ENCODE results near the gene KRT2.

Gene KRT2

DNA sequence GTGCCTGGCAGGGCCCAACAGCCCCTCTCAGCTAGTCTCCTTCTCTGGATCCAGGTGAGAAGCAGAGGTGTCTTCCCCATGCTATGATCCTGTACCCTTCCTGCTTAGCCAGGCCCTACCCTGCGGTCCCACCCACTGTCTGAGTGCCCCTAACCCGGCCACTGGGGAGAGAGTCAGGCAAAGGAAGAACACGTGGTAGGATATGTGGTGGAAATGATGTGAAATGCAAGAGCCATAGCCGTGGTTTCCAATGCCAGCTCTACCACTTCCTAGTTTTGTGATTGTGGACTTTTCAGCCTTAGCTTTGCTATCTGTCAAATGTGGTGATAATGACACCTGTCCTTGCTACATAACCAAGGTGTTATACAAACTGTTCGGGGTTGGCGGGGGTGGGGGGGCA lies 15.8 kb downstream of the KRT2 start:
- Histone ChIP-seq H3K4me3 (ENCODE audit: low read length) (no peak overlapping the region), H3K27ac (ENCODE audit: low read length) (no peak overlapping the region), H3K4me1 (ENCODE audit: insufficient read depth, low read length) (no peaks in the 10 kb centered on the region), H3K27me3 (ENCODE audit: insufficient read depth, low read length) (no peaks in the 10 kb centered on the region; the same call in 1 of the 2 replicates), H3K36me3 (ENCODE audit: insufficient read depth, low read depth, low read length) (no peaks in the 10 kb centered on the region), H3K9ac (ENCODE audit: low read depth, low read length) (no peak overlapping the region), H3K9me3 (ENCODE audit: insufficient read depth, low read depth, low read length) (no peaks in the 10 kb centered on the region)

DNA sequence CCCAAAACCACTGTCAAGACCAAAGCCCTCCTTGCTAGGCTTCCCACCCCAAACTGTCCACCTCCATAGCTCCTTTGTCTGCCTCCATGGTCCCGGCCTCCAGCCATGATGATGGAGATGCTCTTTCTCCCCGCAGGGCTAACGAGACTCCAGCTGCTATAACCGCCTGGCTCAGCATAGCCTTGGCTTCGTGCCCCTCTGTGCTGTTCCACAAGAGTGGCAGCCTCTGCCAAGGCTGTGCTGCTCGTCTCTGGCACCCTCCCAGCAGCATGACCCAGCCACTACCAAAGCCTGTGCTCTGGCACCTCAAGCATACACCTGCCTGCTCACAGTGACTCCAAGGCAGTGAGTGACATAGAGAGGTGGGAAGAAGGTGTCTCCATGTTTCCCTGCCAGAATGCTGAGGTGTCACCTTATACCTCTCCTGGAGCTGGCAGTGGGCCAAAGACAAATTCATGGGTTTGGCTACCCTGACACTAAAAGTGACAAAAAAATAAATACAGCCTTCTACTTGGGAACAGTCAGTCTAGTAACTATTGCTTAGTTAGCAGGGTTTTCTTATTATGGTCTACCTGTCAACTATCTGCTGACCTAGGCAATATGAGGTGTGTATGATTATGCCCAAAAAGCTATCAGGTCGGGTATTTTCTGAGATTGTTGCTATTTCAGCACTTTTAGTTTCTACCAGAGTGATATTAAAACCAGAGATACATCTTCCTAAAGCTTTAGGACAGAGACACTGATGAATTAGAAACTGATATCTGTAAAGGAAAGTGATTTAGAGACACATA lies 17.6 kb downstream of the KRT2 start:
- no peaks in the 10 kb centered on the region for H3K9me3 ChIP-seq (ENCODE audit: insufficient read depth, low read depth, low read length)
- no peak overlapping the region for H3K4me3 ChIP-seq (ENCODE audit: low read length)
- no peak overlapping the region for H3K9ac ChIP-seq (ENCODE audit: low read depth, low read length)
- no peaks in the 10 kb centered on the region; the same call in 1 of the 2 replicates for H3K27me3 ChIP-seq (ENCODE audit: insufficient read depth, low read length)
- no peak overlapping the region for H3K27ac ChIP-seq (ENCODE audit: low read length)
- no peaks in the 10 kb centered on the region for H3K4me1 ChIP-seq (ENCODE audit: insufficient read depth, low read length)
- no peaks in the 10 kb centered on the region for H3K36me3 ChIP-seq (ENCODE audit: insufficient read depth, low read depth, low read length)

DNA sequence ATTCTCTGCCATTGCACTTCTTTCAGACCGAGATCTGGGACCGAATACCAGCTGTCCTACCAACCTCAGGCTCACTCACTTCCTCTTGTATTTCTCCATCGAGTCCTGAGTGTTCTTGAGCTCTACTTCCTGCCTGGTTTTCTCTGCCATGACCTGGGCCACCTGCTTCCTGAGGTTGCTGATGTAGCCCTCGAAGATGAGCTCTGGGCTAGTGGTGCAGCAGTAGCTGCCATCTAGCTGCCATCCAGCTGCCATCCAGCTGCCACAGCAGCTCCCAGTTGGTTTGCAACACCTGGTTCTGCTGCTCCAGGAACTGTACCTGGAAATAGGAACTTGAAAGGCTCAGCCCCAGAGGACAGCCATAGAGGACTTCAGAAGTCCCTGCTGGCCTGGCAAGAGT lies 18.6 kb downstream of the KRT2 start:
- Histone ChIP-seq H3K27me3 (ENCODE audit: insufficient read depth, low read length) (no peaks in the 10 kb centered on the region; the same call in 1 of the 2 replicates), H3K27ac (ENCODE audit: low read length) (no peak overlapping the region)

DNA sequence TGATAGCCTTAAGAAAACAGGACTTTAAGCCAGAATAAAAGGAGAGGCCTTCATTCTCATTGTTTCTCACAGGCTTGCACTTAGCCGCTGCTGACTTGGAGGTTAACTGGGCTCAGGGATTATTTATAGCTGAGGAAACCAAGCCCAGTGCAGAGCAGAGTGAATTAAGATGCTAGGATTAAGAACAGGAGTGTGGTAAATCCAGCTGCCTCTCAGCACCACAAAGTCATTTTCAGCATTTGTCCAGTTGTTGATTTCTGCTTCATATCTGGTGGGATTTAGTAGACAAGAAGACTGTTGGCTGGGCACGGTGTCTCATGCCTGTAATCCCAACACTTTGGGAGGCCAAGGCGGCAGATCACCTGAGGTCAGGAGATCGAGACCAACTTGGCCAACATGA lies 19.4 kb downstream of the KRT2 start:
- Histone ChIP-seq H3K9me3 (ENCODE audit: insufficient read depth, low read depth, low read length) (no peaks in the 10 kb centered on the region), H3K27me3 (ENCODE audit: insufficient read depth, low read length) (no peaks in the 10 kb centered on the region; the same call in 1 of the 2 replicates), H3K36me3 (ENCODE audit: insufficient read depth, low read depth, low read length) (no peaks in the 10 kb centered on the region), H3K4me1 (ENCODE audit: insufficient read depth, low read length) (no peaks in the 10 kb centered on the region), H3K4me3 (ENCODE audit: low read length) (no peak overlapping the region), H3K27ac (ENCODE audit: low read length) (no peak overlapping the region), H3K9ac (ENCODE audit: low read depth, low read length) (no peak overlapping the region)

More for the DNA sequence above, 18.6 kb downstream of the KRT2 start:
- Histone ChIP-seq H3K36me3 (ENCODE audit: insufficient read depth, low read depth, low read length) (no peaks in the 10 kb centered on the region), H3K9ac (ENCODE audit: low read depth, low read length) (no peak overlapping the region), H3K4me3 (ENCODE audit: low read length) (no peak overlapping the region), H3K9me3 (ENCODE audit: insufficient read depth, low read depth, low read length) (no peaks in the 10 kb centered on the region), H3K4me1 (ENCODE audit: insufficient read depth, low read length) (no peaks in the 10 kb centered on the region)

DNA sequence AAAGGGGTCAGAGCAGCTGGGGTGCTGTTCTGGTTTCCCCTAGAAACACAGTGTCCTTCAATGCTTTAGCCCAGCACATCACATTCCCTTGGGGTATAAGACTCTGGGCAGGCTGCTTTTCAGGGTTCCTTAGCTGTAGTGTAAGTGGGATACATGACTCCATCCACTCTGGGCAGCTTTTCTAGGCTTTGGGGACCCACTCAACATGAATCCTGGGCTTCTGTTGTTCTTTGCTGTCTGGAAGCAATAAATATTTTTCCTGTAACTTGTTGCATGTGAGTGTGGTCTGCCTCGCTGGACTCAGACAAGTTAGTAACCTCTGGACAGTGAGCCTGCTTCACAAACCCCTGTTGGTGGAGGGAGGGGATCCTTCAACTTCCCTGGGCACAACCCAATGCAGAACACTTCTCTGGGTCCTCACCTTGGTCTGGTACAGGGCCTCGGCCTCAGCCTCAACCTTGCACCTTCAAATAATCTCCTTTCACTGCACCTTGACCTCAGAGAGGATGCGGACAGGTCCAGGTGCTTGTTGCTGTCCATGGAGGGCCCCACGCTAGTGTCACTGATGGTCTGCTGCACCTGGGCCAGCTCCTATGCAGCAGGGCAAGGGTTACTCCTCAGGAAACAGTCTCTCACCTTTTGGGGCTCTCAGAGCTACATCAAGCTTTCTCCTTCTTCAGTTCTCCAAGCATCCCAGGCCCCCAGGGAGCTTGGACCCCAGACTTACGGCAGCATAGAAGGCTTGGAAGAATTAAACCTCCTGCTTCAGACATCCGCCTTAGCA lies 20.1 kb downstream of the KRT2 start:
- Histone ChIP-seq H3K27ac (ENCODE audit: low read length) (no peak overlapping the region), H3K4me1 (ENCODE audit: insufficient read depth, low read length) (no peaks in the 10 kb centered on the region), H3K27me3 (ENCODE audit: insufficient read depth, low read length) (no peaks in the 10 kb centered on the region; the same call in 1 of the 2 replicates)

DNA sequence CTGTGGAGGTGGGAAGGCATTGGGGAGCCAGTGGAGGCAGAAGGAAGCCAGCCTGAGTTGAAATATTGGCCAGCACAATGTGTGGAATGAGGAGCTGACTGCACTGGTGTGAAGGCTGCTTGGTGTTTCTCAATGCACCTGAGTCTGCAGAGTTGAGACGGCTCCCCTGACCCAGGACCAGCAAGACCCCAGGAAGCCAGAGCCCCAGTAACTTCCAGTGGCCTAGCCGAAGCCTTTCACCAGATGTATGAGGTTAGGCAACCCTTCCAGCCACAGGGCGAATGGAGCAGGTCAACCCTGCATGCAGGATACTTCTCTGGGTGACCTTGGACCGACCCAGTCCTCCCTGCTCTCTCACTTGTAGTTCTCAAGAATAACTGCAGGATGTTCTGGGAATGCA lies 20.7 kb downstream of the KRT2 start:
- no peaks in the 10 kb centered on the region for H3K36me3 ChIP-seq (ENCODE audit: insufficient read depth, low read depth, low read length)
- no peak overlapping the region for H3K27ac ChIP-seq (ENCODE audit: low read length)
- H3K9ac ChIP-seq (ENCODE audit: low read depth, low read length): no peak overlapping the region
- H3K4me3 ChIP-seq (ENCODE audit: low read length): no peak overlapping the region
- no peaks in the 10 kb centered on the region for H3K4me1 ChIP-seq (ENCODE audit: insufficient read depth, low read length)
- H3K9me3 ChIP-seq (ENCODE audit: insufficient read depth, low read depth, low read length): no peaks in the 10 kb centered on the region
- H3K27me3 ChIP-seq (ENCODE audit: insufficient read depth, low read length): no peaks in the 10 kb centered on the region; the same call in 1 of the 2 replicates

More for the DNA sequence above, 20.1 kb downstream of the KRT2 start:
- Histone ChIP-seq H3K9me3 (ENCODE audit: insufficient read depth, low read depth, low read length) (no peaks in the 10 kb centered on the region), H3K9ac (ENCODE audit: low read depth, low read length) (no peak overlapping the region), H3K4me3 (ENCODE audit: low read length) (no peak overlapping the region), H3K36me3 (ENCODE audit: insufficient read depth, low read depth, low read length) (no peaks in the 10 kb centered on the region)

DNA sequence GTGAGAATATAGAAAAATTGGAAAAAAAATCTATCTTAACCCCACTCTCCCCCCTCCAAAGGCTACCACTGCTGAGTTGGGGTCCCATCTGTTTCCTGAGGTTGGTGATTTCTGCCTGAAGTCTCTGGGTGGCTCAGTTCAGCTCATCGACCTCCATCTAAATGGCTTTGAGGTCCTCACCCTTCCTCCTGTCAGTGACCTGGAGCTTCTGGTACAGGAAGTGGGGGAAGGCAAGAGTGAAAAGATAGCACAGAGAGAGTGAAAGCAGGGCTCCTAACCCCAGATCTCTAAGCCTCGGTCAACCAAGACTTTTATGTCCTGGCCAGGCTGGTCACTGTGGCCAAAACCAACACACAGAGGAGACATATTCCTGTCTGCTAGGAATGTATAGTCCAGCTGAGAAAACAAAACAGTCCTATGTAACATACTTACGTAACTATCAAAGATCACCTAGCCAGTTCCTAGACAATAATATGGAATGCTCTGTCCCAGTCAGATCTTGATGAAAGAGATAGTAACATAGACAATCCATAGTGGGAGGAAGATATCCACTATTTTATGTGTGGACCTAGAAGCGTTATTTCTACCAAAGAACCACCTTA lies 21.3 kb downstream of the KRT2 start:
- H3K9me3 ChIP-seq (ENCODE audit: insufficient read depth, low read depth, low read length): no peaks in the 10 kb centered on the region
- no peaks in the 10 kb centered on the region for H3K36me3 ChIP-seq (ENCODE audit: insufficient read depth, low read depth, low read length)
- H3K27ac ChIP-seq (ENCODE audit: low read length): no peak overlapping the region
- H3K4me1 ChIP-seq (ENCODE audit: insufficient read depth, low read length): no peaks in the 10 kb centered on the region
- H3K4me3 ChIP-seq (ENCODE audit: low read length): no peak overlapping the region
- no peaks in the 10 kb centered on the region; the same call in 1 of the 2 replicates for H3K27me3 ChIP-seq (ENCODE audit: insufficient read depth, low read length)
- no peak overlapping the region for H3K9ac ChIP-seq (ENCODE audit: low read depth, low read length)

DNA sequence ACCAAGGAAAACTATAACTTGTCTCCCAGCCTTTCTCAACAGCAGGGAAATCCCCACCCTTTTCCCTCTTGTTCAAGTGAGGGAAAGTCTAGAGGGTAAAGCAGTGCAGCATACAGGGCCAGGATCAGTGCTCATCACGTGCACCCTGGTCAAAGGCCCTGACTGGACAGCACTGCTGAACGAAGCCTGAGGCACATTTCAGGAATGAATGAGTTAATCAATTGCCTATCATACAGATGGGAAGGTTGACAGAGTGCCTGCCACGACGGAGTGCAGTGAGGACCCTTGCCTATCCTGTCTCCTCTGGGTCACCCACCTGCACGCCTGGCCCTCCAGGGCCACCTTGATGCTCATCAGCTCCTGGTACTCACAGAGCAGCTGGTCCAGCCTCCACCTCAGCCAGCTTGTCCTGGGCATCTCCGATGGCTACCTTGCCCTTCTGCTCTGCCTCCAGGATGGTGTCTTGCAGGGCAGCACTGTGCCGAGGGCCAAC lies 22.0 kb downstream of the KRT2 start:
- Histone ChIP-seq H3K36me3 (ENCODE audit: insufficient read depth, low read depth, low read length) (no peaks in the 10 kb centered on the region), H3K27me3 (ENCODE audit: insufficient read depth, low read length) (no peaks in the 10 kb centered on the region; the same call in 1 of the 2 replicates), H3K4me1 (ENCODE audit: insufficient read depth, low read length) (no peaks in the 10 kb centered on the region), H3K9ac (ENCODE audit: low read depth, low read length) (no peak overlapping the region), H3K9me3 (ENCODE audit: insufficient read depth, low read depth, low read length) (no peaks in the 10 kb centered on the region), H3K4me3 (ENCODE audit: low read length) (no peak overlapping the region), H3K27ac (ENCODE audit: low read length) (no peak overlapping the region)

DNA sequence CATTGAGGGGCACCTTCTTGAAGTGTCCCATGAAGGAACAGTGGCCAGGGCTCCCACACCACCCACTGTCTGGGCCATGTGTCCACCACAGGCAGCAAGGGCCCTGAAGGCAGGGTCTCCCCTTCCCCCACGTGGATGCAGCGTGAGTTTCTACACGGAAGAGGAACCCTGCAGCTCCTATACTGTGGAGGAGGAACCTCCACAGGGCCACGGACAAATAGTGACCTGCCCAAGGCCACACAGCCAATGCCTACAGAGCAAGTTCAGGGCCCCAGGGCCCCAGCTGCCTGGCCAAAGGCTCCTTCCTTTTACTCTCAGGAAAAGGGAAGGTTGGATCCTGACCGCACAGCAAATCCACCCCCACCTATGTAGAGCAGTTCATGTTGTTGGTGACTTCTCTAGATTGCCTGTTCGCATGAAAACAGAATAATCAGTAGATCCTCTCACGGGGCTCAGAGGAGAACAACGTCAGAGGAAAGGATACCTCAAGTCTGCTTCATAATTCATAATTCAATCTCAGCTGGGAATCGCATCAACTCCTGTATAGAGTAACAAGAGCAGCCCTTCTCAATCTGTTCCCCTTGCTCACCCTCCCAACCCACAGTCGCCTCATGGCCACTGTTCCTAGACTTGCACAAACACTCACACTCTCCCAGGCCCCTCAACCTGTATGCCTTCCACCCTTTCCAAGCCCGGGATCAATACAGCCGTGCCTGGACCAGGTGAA lies 22.6 kb downstream of the KRT2 start:
- no peak overlapping the region for H3K27ac ChIP-seq (ENCODE audit: low read length)
- no peaks in the 10 kb centered on the region for H3K9me3 ChIP-seq (ENCODE audit: insufficient read depth, low read depth, low read length)
- no peak overlapping the region for H3K4me3 ChIP-seq (ENCODE audit: low read length)
- H3K27me3 ChIP-seq (ENCODE audit: insufficient read depth, low read length): no peaks in the 10 kb centered on the region; the same call in 1 of the 2 replicates
- H3K9ac ChIP-seq (ENCODE audit: low read depth, low read length): no peak overlapping the region
- no peaks in the 10 kb centered on the region for H3K36me3 ChIP-seq (ENCODE audit: insufficient read depth, low read depth, low read length)
- no peaks in the 10 kb centered on the region for H3K4me1 ChIP-seq (ENCODE audit: insufficient read depth, low read length)

DNA sequence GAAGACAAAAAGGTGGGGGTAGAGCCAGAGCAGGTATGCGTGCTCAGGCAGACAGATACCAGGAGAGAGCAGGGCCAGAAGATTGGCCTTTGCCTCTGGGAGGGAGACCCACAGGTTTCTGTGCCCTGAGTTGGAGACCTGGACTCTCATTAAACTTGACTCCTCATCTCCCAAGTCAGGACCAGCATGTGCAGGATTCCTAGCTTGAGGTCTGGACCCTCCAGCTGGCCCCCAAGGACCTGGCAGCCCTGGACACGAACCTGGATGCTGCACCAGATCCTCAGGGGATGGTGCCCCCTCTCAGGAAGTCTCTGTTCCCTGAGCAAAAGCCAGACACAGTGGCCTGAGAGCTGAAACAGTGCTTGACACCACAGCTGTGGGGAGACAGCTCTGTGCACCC lies 23.2 kb downstream of the KRT2 start:
- no peak overlapping the region for H3K27ac ChIP-seq (ENCODE audit: low read length)
- H3K27me3 ChIP-seq (ENCODE audit: insufficient read depth, low read length): no peaks in the 10 kb centered on the region; the same call in 1 of the 2 replicates
- no peak overlapping the region for H3K9ac ChIP-seq (ENCODE audit: low read depth, low read length)
- H3K4me1 ChIP-seq (ENCODE audit: insufficient read depth, low read length): no peaks in the 10 kb centered on the region
- H3K36me3 ChIP-seq (ENCODE audit: insufficient read depth, low read depth, low read length): no peaks in the 10 kb centered on the region
- H3K9me3 ChIP-seq (ENCODE audit: insufficient read depth, low read depth, low read length): no peaks in the 10 kb centered on the region
- H3K4me3 ChIP-seq (ENCODE audit: low read length): no peak overlapping the region

DNA sequence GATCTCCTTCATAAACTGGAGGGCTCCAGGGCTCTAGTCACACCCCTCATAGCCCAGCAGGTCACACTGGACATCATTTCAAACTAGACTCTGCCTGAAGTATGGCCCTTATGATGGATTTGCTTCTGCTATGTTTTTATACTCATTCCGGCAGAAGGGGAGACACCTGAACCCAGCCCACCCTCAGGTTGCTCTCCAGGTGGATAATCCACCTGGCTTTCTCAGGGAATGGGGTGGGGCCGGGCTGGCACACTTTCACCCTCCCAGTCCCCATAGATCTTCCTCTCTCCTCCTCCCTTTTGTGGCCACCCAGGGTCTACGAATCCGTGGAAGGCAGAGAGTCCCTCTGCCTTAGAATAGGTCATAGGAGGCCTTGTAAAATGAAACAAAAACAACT lies 23.9 kb downstream of the KRT2 start:
- Histone ChIP-seq H3K27ac (ENCODE audit: low read length) (no peak overlapping the region), H3K4me1 (ENCODE audit: insufficient read depth, low read length) (no peaks in the 10 kb centered on the region), H3K27me3 (ENCODE audit: insufficient read depth, low read length) (no peaks in the 10 kb centered on the region; the same call in 1 of the 2 replicates), H3K36me3 (ENCODE audit: insufficient read depth, low read depth, low read length) (no peaks in the 10 kb centered on the region), H3K9me3 (ENCODE audit: insufficient read depth, low read depth, low read length) (no peaks in the 10 kb centered on the region), H3K9ac (ENCODE audit: low read depth, low read length) (no peak overlapping the region), H3K4me3 (ENCODE audit: low read length) (no peak overlapping the region)
